Measurements from ENCODE around the gene NELFA.
A peak's percentile ranks its signal among the peaks of the same experiment; 100 is the strongest.

The NELFA gene

DNA sequence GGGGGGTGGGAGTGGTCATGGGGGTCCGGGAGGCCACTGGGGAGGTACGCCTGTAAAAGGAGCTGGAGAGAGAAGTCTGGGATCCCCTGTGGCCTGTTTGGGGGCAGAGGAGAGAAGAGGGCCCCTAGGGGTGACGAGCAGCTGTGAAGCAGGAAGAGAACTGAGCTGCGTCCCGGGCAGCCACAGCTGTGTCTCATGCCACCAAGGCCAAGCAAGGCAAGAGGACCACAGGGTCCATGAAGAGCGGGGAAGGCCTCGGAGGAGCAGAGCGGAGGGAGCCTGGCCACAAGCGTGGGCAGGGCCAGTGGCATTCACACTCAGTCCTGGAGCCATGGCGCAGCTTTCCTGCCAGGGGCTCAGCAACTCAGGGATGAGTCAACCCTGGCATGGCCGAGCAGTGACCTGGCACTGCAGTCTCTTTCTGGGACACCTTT lies 36.8 kb upstream of the NELFA start:
- no peak for DNase-seq
- peaks cover 4% of the 10 kb centered on the region for H3K27me3 ChIP-seq (ENCODE audit: insufficient read depth, low read depth, severe bottlenecking)
- TF ChIP-seq, protein P1, sequence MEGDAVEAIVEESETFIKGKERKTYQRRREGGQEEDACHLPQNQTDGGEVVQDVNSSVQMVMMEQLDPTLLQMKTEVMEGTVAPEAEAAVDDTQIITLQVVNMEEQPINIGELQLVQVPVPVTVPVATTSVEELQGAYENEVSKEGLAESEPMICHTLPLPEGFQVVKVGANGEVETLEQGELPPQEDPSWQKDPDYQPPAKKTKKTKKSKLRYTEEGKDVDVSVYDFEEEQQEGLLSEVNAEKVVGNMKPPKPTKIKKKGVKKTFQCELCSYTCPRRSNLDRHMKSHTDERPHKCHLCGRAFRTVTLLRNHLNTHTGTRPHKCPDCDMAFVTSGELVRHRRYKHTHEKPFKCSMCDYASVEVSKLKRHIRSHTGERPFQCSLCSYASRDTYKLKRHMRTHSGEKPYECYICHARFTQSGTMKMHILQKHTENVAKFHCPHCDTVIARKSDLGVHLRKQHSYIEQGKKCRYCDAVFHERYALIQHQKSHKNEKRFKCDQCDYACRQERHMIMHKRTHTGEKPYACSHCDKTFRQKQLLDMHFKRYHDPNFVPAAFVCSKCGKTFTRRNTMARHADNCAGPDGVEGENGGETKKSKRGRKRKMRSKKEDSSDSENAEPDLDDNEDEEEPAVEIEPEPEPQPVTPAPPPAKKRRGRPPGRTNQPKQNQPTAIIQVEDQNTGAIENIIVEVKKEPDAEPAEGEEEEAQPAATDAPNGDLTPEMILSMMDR (IDR thresholded peaks at IDR 0.05; ENCODE audit: low read depth, low read length): no peak
- peaks cover 7% of the 10 kb centered on the region for H3K36me3 ChIP-seq
- no peak overlapping the region for H3K27ac ChIP-seq
- no peak overlapping the region for H3K4me3 ChIP-seq (ENCODE audit: low read depth, low read length)
- H3K9me3 ChIP-seq (ENCODE audit: severe bottlenecking): no peaks in the 10 kb centered on the region

GRCh38 chr4:2044542-2045517 lies 36.1 kb upstream of the NELFA start:
- peaks cover 7% of the 10 kb centered on the region for H3K36me3 ChIP-seq
- TF ChIP-seq, protein P1 (IDR thresholded peaks at IDR 0.05; ENCODE audit: low read depth, low read length): no peak
- no peak for DNase-seq
- no peak overlapping the region for H3K27ac ChIP-seq
- H3K4me3 ChIP-seq (ENCODE audit: low read depth, low read length): no peak overlapping the region
- no peaks in the 10 kb centered on the region for H3K9me3 ChIP-seq (ENCODE audit: severe bottlenecking)
- peaks cover 4% of the 10 kb centered on the region for H3K27me3 ChIP-seq (ENCODE audit: insufficient read depth, low read depth, severe bottlenecking)

DNA sequence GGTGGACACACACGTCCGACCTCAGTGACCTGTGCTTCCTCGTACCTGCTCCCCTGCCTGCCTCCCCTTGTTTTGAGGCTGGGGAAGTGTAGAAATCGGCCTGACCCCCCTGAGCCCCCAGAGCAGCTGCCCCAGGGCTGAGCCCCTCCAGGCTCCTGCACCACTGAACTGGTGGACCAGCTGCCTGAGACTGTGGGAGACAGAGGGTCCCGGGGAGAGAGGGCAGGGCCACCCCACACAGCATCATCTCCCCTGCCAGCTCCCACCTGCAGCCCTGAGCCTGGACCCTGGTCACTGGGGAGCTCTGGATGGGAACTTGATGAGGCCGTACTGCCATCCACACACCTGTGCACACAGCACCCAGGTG lies 35.3 kb upstream of the NELFA start:
- peaks cover 4% of the 10 kb centered on the region for H3K27me3 ChIP-seq (ENCODE audit: insufficient read depth, low read depth, severe bottlenecking)
- H3K9me3 ChIP-seq (ENCODE audit: severe bottlenecking): no peaks in the 10 kb centered on the region
- TF ChIP-seq, protein P1 (IDR thresholded peaks at IDR 0.05; ENCODE audit: low read depth, low read length): no peak
- no peak overlapping the region for H3K27ac ChIP-seq
- no peak for DNase-seq
- peaks cover 7% of the 10 kb centered on the region for H3K36me3 ChIP-seq
- H3K4me3 ChIP-seq (ENCODE audit: low read depth, low read length): no peak overlapping the region

DNA sequence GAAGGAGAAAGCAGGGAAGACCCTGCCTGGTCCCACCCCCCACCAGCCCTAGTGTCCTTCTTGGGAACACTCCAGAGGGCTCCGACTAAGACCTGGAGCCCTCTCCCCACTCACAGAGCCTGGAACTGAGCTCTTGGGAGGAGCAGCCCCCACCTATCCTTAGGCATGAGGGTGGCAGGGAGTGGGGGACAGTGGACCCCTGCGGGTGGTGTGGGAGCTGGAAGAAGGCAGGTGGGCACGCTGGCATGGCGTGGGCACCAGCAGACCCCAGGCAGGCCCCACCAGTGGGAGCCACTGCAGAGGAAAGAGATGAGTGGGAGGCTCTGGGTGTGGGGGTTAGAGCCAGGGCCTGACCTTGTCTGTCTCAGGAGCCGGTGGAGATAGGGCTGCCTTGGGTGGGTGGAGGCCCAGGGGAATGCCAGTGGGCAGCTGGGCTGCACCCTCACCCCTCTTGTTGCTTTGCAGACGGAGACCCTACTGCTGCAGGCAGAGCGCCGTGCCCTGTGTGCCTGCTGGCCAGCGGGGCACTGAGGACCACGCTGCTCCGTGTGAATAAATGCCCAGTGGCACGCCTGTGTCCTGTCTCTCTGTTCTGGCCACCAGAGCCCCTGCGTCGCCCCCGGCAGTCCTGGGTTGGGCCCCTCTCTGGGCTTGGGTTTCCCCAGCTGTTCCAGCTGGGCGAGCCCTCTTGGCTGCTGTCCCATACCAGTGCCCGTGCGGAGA lies 34.8 kb upstream of the NELFA start:
- Histone ChIP-seq H3K36me3 (peaks cover 7% of the 10 kb centered on the region), H3K27ac (no peak overlapping the region), H3K4me3 (ENCODE audit: low read depth, low read length) (no peak overlapping the region), H3K9me3 (ENCODE audit: severe bottlenecking) (no peaks in the 10 kb centered on the region), H3K27me3 (ENCODE audit: insufficient read depth, low read depth, severe bottlenecking) (peaks cover 4% of the 10 kb centered on the region)
- TF ChIP-seq, protein P1 (IDR thresholded peaks at IDR 0.05; ENCODE audit: low read depth, low read length): no peak
- DNase-seq: no peak

- Histone ChIP-seq H3K4me3 (ENCODE audit: low read depth, low read length) (peak overlapping the region; percentile 70), H3K27ac (no peak overlapping the region), H3K27me3 (ENCODE audit: insufficient read depth, low read depth, severe bottlenecking) (peaks cover 4% of the 10 kb centered on the region), H3K9me3 (ENCODE audit: severe bottlenecking) (no peaks in the 10 kb centered on the region), H3K36me3 (peaks cover 7% of the 10 kb centered on the region)
- no peak for DNase-seq
- TF ChIP-seq, protein P1 (IDR thresholded peaks at IDR 0.05; ENCODE audit: low read depth, low read length): no peak
Observed at GRCh38 chr4:2042947-2043395, 34.2 kb upstream of the NELFA start.
